SU-DHL-6 (cell line): ENCODE results near the gene DES.

Source experiments
- H2AFZ ChIP-seq: fragments of 200-600 bp; sonication (generic); 2 replicates; pipeline ENCODE4 v1.6.1; 2014; ENCODE audit warnings: low read depth, mild to moderate bottlenecking, moderate library complexity, mixed read lengths, antibody characterized with exemption, low read length; ENCODE audit not compliant: severe bottlenecking
- H3F3A ChIP-seq: fragments of 200-600 bp; shearing (Covaris generic); 2 replicates; pipeline ENCODE4 v1.6.0; 2016; ENCODE audit warnings: antibody characterized with exemption, mild to moderate bottlenecking; ENCODE audit not compliant: insufficient read depth
- H3K27ac ChIP-seq: fragments of 200-600 bp; sonication (generic); 2 replicates; pipeline ENCODE4 v1.5.1; 2016; ENCODE audit warnings: low read depth, mild to moderate bottlenecking, low read length, moderate library complexity, mixed read lengths
- H3K27me3 ChIP-seq: fragments of 200-600 bp; sonication (generic), shearing (Covaris generic); 2 replicates; pipeline ENCODE4 v1.6.0; 2014; ENCODE audit warnings: mild to moderate bottlenecking, low read length
- H3K36me3 ChIP-seq: fragments of 200-600 bp; sonication (generic); 2 replicates; pipeline ENCODE4 v1.6.1; 2014; ENCODE audit warnings: mild to moderate bottlenecking, low read length, mixed read lengths
- H3K4me2 ChIP-seq: fragments of 300-600, 200-600 bp; shearing (Covaris generic), sonication (generic); 2 replicates; pipeline ENCODE4 v1.6.0; 2014; ENCODE audit warnings: low read length, low read depth, mild to moderate bottlenecking; ENCODE audit not compliant: poor library complexity, severe bottlenecking
- H3K4me3 ChIP-seq: fragments of 200-600 bp; sonication (generic); 2 replicates; pipeline ENCODE4 v1.5.1; 2014; ENCODE audit warnings: antibody characterized with exemption, low read length, mild to moderate bottlenecking, mixed read lengths; ENCODE audit not compliant: insufficient read depth, poor library complexity, severe bottlenecking
- H3K79me2 ChIP-seq: fragments of 200-600 bp; sonication (generic); 2 replicates; pipeline ENCODE4 v1.6.1; 2014; ENCODE audit warnings: mild to moderate bottlenecking, low read length, moderate library complexity; ENCODE audit not compliant: insufficient read depth
- H3K9ac ChIP-seq: fragments of 200-600 bp; sonication (generic); 2 replicates; pipeline ENCODE4 v1.7.0; 2014; ENCODE audit warnings: mild to moderate bottlenecking, low read length
- H3K9me2 ChIP-seq: fragments of 200-600 bp; sonication (generic); replicated peaks from 2 replicates; pipeline ENCODE4 v1.6.1; 2014; ENCODE audit warnings: low read length; ENCODE audit not compliant: insufficient read depth
- H3K9me3 ChIP-seq: fragments of 200-600 bp; sonication (generic); 2 replicates; pipeline ENCODE4 v1.6.1; 2014; ENCODE audit warnings: low read length, mixed read lengths; ENCODE audit not compliant: insufficient read depth
- H4K20me1 ChIP-seq: fragments of 200-600 bp; sonication (generic); 2 replicates; pipeline ENCODE4 v1.6.1; 2014; ENCODE audit warnings: low read depth, mild to moderate bottlenecking, antibody characterized with exemption, low read length, moderate library complexity, mixed read lengths
- EZH2phosphoT487 ChIP-seq: fragments of 200-600 bp; sonication (generic), shearing (Covaris generic); conservative IDR thresholded peaks from 2 replicates; pipeline ENCODE4 v1.6.1; 2018; ENCODE audit warnings: mild to moderate bottlenecking, antibody characterized with exemption, low read length, moderate library complexity, mixed read lengths
- TF ChIP-seq, protein P1 (sequence below): fragments of 200-600 bp; sonication (generic); IDR thresholded peaks from one replicate; pipeline ENCODE4 v1.5.1; 2017; ENCODE audit warnings: antibody characterized with exemption, mild to moderate bottlenecking, low read length, moderate library complexity; ENCODE audit not compliant: insufficient read depth, poor library complexity, severe bottlenecking

The DES gene

DNA sequence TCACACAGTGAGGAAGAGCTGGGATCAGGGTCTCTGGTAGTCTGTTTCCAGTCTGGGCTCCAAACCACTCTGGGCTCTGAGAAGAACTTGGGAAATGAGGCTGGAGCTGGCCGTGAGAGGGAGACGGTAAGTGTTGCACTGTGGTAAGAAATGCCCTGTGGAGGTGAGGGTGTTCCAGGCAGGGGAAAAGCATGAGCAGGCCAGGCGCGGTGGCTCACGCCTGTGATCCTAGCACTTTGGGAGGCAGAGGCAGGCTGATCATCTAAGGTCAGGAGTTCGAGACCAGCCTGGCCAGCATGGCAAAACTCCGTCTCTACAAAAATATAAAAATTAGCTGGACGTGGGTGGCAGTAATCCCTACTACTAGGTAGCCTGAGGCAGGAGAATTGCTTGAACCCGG, 14.3 kb upstream of the DES start:
- TF ChIP-seq, protein P1, sequence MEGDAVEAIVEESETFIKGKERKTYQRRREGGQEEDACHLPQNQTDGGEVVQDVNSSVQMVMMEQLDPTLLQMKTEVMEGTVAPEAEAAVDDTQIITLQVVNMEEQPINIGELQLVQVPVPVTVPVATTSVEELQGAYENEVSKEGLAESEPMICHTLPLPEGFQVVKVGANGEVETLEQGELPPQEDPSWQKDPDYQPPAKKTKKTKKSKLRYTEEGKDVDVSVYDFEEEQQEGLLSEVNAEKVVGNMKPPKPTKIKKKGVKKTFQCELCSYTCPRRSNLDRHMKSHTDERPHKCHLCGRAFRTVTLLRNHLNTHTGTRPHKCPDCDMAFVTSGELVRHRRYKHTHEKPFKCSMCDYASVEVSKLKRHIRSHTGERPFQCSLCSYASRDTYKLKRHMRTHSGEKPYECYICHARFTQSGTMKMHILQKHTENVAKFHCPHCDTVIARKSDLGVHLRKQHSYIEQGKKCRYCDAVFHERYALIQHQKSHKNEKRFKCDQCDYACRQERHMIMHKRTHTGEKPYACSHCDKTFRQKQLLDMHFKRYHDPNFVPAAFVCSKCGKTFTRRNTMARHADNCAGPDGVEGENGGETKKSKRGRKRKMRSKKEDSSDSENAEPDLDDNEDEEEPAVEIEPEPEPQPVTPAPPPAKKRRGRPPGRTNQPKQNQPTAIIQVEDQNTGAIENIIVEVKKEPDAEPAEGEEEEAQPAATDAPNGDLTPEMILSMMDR: no peak
- no peak for TF ChIP-seq EZH2phosphoT487
- H3K9ac ChIP-seq: no peak overlapping the region
- H3K27ac ChIP-seq: no peak overlapping the region
- no peaks in the 10 kb centered on the region for H3K27me3 ChIP-seq
- H4K20me1 ChIP-seq: no peaks in the 10 kb centered on the region
- H3F3A ChIP-seq: no peaks in the 10 kb centered on the region
- H3K9me2 ChIP-seq: no peaks in the 10 kb centered on the region
- no peaks in the 10 kb centered on the region for H3K79me2 ChIP-seq
- H3K9me3 ChIP-seq: no peaks in the 10 kb centered on the region
- no peaks in the 10 kb centered on the region for H3K36me3 ChIP-seq
- H2AFZ ChIP-seq: no peak overlapping the region
- H3K4me2 ChIP-seq: no peak overlapping the region
- no peak overlapping the region for H3K4me3 ChIP-seq

DNA sequence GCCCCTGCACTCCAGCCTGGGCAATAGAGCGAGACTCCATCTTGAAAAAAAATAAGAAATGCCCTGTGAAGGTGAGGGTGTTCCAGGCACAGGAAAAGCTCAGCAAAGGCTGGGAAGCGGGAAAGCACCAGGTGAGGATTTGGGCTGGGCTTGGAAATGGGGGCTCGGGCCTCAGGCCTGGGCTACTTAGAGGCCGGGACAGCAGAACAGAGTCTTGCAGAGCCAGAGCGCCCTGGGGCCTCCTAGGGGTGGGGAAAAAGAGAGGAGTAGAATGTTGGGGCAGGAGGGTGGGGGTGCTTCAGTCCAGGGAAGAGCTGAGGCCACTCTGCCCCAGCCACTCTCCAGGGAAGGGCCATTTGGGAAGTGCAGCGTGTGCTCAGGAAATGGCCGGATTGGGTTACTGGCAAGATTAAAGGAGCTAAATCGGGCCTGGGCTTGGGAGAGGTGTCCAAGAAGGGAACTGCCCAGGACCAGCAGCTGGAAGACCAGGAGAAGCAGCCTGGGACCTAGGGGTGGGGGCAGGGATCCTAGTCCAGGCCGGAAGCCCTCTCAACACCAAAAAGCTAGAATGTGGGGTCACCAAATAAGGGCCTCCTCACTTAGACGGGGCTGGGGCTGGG, 13.8 kb upstream of the DES start:
- H3K79me2 ChIP-seq: no peaks in the 10 kb centered on the region
- no peaks in the 10 kb centered on the region for H4K20me1 ChIP-seq
- H3K27me3 ChIP-seq: no peaks in the 10 kb centered on the region
- no peaks in the 10 kb centered on the region for H3K36me3 ChIP-seq
- no peak overlapping the region for H2AFZ ChIP-seq
- no peak overlapping the region for H3K27ac ChIP-seq
- no peaks in the 10 kb centered on the region for H3K9me3 ChIP-seq
- H3F3A ChIP-seq: no peaks in the 10 kb centered on the region
- no peak overlapping the region for H3K4me2 ChIP-seq
- no peak overlapping the region for H3K9ac ChIP-seq
- no peaks in the 10 kb centered on the region for H3K9me2 ChIP-seq
- no peak overlapping the region for H3K4me3 ChIP-seq
- TF ChIP-seq, protein P1: no peak
- no peak for TF ChIP-seq EZH2phosphoT487

GRCh38 chr2:219404954-219405353, 13.2 kb upstream of the DES start:
- Histone ChIP-seq H2AFZ (no peak overlapping the region), H3K4me3 (no peak overlapping the region), H3K79me2 (no peaks in the 10 kb centered on the region), H3K9ac (no peak overlapping the region), H4K20me1 (no peaks in the 10 kb centered on the region), H3K36me3 (no peaks in the 10 kb centered on the region), H3K27me3 (no peaks in the 10 kb centered on the region), H3K9me2 (no peaks in the 10 kb centered on the region), H3K27ac (no peak overlapping the region), H3K4me2 (no peak overlapping the region), H3K9me3 (no peaks in the 10 kb centered on the region), H3F3A (no peaks in the 10 kb centered on the region)
- TF ChIP-seq, protein P1: no peak
- TF ChIP-seq EZH2phosphoT487: no peak
